Right atrium auricular region (tissue), 2 donors: ENCODE results near the gene IL32. TPM values are rescaled to one million over a fixed set of nuclear protein-coding genes. Genes with fewer than 3 reads are reported as not detected.

Experiments
- DNase-seq: peaks from one replicate; pipeline ENCODE4 v3.0.0-alpha.2; 2019; ENCODE audit warnings: low spot score
- H3K27ac ChIP-seq, 2 donors: fragments of 200-600 bp; sonication (generic); 1 replicate in 1 of 2; 2 replicates in 1 of 2; pipeline ENCODE4 v1.5.1; 2016 to 2019
- H3K27me3 ChIP-seq, 2 donors: fragments of 200-600 bp; sonication (generic); one replicate each; pipeline versions ENCODE4 v1.5.1 to v1.6.0; 2017 to 2019
- H3K36me3 ChIP-seq: fragments of 200-600 bp; sonication (generic); one replicate; pipeline ENCODE4 v1.5.1; 2016
- H3K4me1 ChIP-seq, 2 donors: fragments of 200-600 bp; sonication (generic); one replicate each; pipeline versions ENCODE4 v1.5.1 to v1.6.0; 2017 to 2019
- H3K4me3 ChIP-seq, 2 donors: fragments of 200-600 bp; sonication (generic); 1 replicate in 1 of 2; 2 replicates in 1 of 2; pipeline ENCODE4 v1.5.1; 2017 to 2019; ENCODE audit warnings: mild to moderate bottlenecking in 1 of 2, moderate library complexity in 1 of 2
- H3K9me3 ChIP-seq, 2 donors: fragments of 200-600 bp; sonication (generic); one replicate each; pipeline ENCODE4 v1.5.1; 2019
- total RNA-seq, 2 donors: library from RNA; depleted of rRNA; stranded (reverse); fragments of >200 nt; gene quantifications; one replicate each; pipeline ENCODE4 v1.1.0, GENCODE V29; 2016
- TF ChIP-seq, protein P1 (sequence below), 2 donors: fragments of 200-600 bp; sonication (generic); IDR thresholded peaks; one replicate each; pipeline ENCODE4 v1.5.1; 2019; ENCODE audit warnings: antibody characterized with exemption in 2 of 2

Gene IL32
- total RNA-seq, 2 donors from 2014 or later, result 52.9 to 56.0 TPM

DNA sequence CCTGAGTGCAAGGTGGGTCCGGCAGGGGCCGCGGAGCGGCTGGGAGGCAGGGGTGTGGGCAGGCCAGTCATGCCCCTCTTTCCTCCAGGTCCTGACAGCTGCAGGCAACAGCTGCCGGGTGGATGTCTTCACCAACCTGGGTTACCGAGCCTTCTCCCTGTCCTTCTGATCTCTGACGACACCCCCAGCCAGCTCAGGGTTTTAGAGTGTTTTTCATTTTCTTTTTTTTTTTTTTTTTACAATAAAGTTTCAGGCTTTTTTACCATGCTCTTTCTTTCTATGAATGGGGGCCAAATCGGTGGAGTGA, 38.0 kb upstream of the IL32 start:
- Histone ChIP-seq H3K9me3 (no peaks in the 10 kb centered on the region), H3K27ac (no peak overlapping the region), H3K4me1 (peaks cover 0 to 37% of the 10 kb centered on the region in 2 donors), H3K27me3 (peaks cover 4 to 7% of the 10 kb centered on the region in 2 donors), H3K36me3 (peaks cover 13% of the 10 kb centered on the region), H3K4me3 (no peak overlapping the region)
- TF ChIP-seq, protein P1, sequence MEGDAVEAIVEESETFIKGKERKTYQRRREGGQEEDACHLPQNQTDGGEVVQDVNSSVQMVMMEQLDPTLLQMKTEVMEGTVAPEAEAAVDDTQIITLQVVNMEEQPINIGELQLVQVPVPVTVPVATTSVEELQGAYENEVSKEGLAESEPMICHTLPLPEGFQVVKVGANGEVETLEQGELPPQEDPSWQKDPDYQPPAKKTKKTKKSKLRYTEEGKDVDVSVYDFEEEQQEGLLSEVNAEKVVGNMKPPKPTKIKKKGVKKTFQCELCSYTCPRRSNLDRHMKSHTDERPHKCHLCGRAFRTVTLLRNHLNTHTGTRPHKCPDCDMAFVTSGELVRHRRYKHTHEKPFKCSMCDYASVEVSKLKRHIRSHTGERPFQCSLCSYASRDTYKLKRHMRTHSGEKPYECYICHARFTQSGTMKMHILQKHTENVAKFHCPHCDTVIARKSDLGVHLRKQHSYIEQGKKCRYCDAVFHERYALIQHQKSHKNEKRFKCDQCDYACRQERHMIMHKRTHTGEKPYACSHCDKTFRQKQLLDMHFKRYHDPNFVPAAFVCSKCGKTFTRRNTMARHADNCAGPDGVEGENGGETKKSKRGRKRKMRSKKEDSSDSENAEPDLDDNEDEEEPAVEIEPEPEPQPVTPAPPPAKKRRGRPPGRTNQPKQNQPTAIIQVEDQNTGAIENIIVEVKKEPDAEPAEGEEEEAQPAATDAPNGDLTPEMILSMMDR (IDR thresholded peaks at IDR 0.05), result no peak
- DNase-seq, result no peak

GRCh38 chr16:3027983-3028715, 37.3 kb upstream of the IL32 start:
- H3K4me1 ChIP-seq, result peaks cover 0 to 30% of the 10 kb centered on the region in 2 donors
- H3K36me3 ChIP-seq, result peaks cover 13% of the 10 kb centered on the region
- H3K27ac ChIP-seq, result no peak overlapping the region
- H3K4me3 ChIP-seq, result no peak overlapping the region
- H3K9me3 ChIP-seq, result no peaks in the 10 kb centered on the region
- TF ChIP-seq, protein P1 (IDR thresholded peaks at IDR 0.05), result peak; percentile 73 to 87
- DNase-seq, result no peak
- peaks cover 4 to 7% of the 10 kb centered on the region in 2 donors for H3K27me3 ChIP-seq

DNA sequence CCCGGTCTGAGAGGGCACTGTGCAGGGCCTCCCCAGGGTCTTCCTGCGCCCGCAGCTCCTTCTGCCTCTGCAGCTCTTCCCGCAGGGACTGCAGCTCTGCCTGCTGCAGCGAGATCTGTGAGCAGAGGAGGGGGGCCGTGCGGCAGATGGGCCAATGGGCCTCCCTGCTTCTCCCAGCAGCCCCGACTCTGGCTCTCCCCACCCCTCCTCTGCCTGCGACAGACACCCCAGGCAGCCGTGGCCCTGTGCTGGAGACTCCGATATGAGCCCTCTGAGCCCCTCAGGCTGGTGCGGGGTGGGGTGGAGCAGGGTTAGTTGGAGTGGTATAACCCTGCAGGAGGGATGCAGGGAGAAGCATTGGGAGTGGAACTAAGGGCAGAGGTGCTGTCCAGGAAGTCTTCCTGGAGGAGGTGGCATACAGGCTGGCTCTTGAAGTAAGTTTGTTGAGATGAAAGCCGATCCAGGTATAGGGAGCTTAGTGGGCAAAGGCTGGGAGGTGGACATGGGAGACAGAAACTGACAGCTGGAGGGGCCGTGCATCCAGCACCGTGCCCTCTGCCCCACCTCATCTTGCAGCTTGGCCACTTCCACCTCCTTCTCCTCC, 36.6 kb upstream of the IL32 start:
- Histone ChIP-seq H3K9me3 (no peaks in the 10 kb centered on the region), H3K27me3 (peaks cover 4 to 7% of the 10 kb centered on the region in 2 donors), H3K27ac (no peak overlapping the region), H3K4me1 (peaks cover 0 to 24% of the 10 kb centered on the region in 2 donors), H3K4me3 (no peak overlapping the region), H3K36me3 (peaks cover 13% of the 10 kb centered on the region)
- TF ChIP-seq, protein P1 (IDR thresholded peaks at IDR 0.05), result no peak
- no peak for DNase-seq

DNA sequence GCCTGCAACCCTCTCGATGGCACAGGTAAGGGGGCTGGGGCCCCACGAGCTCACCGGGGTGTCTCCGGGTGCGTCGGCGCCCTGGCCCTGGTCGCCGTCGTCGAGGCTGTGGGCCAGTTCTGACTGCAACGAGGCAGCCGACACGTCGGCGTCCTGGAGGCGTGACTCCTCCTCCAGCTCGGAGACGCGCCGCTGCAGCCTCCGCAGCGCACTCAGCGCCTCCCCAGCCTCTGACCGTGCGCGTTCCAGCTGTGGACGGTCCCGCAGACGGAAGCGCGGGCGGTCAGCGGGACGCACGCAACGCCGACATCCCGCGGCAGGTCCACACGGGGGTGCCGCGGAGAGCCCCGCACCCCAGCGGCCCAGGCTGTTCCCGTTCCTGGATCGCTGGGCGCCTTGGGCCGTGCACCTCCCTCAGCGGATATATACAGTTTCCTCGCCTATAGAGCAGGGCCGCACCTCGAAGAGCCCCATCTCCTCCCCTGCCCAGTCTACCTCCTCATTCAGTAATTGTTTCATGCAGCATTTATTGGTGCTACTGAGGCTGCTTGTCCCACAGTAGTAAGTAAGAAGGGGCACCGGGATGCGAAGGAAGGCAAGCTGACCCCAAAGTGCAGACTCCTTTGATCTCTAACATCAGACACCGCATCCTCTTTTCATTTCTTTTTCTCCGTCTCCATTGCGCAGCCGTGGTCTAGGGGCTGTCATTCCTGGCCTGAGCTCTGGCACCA, 35.8 kb upstream of the IL32 start:
- H3K36me3 ChIP-seq, result peaks cover 13% of the 10 kb centered on the region
- TF ChIP-seq, protein P1 (IDR thresholded peaks at IDR 0.05), result no peak
- no peak overlapping the region for H3K27ac ChIP-seq
- peak overlapping the region in 1 of 2 donors; percentile 3 for H3K4me3 ChIP-seq
- H3K9me3 ChIP-seq, result no peaks in the 10 kb centered on the region
- DNase-seq, result no peak
- H3K27me3 ChIP-seq, result peaks cover 4 to 7% of the 10 kb centered on the region in 2 donors
- H3K4me1 ChIP-seq, result peaks cover 0 to 20% of the 10 kb centered on the region in 2 donors

- no peak for DNase-seq
- TF ChIP-seq, protein P1 (IDR thresholded peaks at IDR 0.05), result no peak
- H3K4me3 ChIP-seq, result no peak overlapping the region
- H3K36me3 ChIP-seq, result peaks cover 13% of the 10 kb centered on the region
- H3K27ac ChIP-seq, result no peak overlapping the region
- peaks cover 0 to 15% of the 10 kb centered on the region in 2 donors for H3K4me1 ChIP-seq
- H3K27me3 ChIP-seq, result peaks cover 6 to 9% of the 10 kb centered on the region in 2 donors
- no peaks in the 10 kb centered on the region for H3K9me3 ChIP-seq
These were observed 34.9 kb upstream of the IL32 start for GRCh38 chr16:3030222-3031212.
